Measurements from ENCODE around the gene IFT27.

DNA sequence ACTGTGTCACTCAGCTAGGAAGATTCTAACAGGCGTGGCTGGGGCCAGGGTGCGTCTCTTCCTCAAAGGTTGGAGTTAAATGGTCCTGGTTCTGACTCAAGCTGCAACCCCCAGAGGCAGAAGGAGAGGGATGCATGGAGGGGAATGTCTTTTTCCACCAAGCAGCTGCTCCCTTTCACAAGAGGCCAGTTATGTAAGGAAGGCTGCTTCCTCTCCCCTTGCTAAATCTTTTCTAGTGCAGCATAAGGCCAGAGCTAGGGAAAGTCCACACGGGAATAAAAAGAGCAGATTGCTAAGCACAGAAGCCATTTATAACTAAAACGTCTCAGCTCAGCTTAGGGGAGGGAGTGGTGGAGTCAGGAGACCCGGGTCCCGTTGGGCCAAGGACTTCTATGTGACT is 30.9 kb upstream of the IFT27 start:
- TF ChIP-seq, protein P1, sequence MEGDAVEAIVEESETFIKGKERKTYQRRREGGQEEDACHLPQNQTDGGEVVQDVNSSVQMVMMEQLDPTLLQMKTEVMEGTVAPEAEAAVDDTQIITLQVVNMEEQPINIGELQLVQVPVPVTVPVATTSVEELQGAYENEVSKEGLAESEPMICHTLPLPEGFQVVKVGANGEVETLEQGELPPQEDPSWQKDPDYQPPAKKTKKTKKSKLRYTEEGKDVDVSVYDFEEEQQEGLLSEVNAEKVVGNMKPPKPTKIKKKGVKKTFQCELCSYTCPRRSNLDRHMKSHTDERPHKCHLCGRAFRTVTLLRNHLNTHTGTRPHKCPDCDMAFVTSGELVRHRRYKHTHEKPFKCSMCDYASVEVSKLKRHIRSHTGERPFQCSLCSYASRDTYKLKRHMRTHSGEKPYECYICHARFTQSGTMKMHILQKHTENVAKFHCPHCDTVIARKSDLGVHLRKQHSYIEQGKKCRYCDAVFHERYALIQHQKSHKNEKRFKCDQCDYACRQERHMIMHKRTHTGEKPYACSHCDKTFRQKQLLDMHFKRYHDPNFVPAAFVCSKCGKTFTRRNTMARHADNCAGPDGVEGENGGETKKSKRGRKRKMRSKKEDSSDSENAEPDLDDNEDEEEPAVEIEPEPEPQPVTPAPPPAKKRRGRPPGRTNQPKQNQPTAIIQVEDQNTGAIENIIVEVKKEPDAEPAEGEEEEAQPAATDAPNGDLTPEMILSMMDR (IDR thresholded peaks at IDR 0.05; ENCODE audit: poor library complexity, severe bottlenecking) = no peak
- TF ChIP-seq POLR2AphosphoS5 (IDR thresholded peaks at IDR 0.05) (no peak), MXI1 (conservative IDR thresholded peaks at IDR 0.05; ENCODE audit: poor library complexity, severe bottlenecking) (no peak), EZH2 (IDR thresholded peaks at IDR 0.05; ENCODE audit: borderline replicate concordance, insufficient read depth, low read length, poor library complexity, severe bottlenecking) (no peak), EP300 (conservative IDR thresholded peaks at IDR 0.05; ENCODE audit: poor library complexity, severe bottlenecking) (no peak), TAF1 (IDR thresholded peaks at IDR 0.05; ENCODE audit: low read depth) (no peak)
- TF ChIP-seq, protein P2, sequence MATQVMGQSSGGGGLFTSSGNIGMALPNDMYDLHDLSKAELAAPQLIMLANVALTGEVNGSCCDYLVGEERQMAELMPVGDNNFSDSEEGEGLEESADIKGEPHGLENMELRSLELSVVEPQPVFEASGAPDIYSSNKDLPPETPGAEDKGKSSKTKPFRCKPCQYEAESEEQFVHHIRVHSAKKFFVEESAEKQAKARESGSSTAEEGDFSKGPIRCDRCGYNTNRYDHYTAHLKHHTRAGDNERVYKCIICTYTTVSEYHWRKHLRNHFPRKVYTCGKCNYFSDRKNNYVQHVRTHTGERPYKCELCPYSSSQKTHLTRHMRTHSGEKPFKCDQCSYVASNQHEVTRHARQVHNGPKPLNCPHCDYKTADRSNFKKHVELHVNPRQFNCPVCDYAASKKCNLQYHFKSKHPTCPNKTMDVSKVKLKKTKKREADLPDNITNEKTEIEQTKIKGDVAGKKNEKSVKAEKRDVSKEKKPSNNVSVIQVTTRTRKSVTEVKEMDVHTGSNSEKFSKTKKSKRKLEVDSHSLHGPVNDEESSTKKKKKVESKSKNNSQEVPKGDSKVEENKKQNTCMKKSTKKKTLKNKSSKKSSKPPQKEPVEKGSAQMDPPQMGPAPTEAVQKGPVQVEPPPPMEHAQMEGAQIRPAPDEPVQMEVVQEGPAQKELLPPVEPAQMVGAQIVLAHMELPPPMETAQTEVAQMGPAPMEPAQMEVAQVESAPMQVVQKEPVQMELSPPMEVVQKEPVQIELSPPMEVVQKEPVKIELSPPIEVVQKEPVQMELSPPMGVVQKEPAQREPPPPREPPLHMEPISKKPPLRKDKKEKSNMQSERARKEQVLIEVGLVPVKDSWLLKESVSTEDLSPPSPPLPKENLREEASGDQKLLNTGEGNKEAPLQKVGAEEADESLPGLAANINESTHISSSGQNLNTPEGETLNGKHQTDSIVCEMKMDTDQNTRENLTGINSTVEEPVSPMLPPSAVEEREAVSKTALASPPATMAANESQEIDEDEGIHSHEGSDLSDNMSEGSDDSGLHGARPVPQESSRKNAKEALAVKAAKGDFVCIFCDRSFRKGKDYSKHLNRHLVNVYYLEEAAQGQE (IDR thresholded peaks at IDR 0.05; ENCODE audit: borderline replicate concordance) = no peak
